ENCODE measurements around the gene MARCHF2.

DNA sequence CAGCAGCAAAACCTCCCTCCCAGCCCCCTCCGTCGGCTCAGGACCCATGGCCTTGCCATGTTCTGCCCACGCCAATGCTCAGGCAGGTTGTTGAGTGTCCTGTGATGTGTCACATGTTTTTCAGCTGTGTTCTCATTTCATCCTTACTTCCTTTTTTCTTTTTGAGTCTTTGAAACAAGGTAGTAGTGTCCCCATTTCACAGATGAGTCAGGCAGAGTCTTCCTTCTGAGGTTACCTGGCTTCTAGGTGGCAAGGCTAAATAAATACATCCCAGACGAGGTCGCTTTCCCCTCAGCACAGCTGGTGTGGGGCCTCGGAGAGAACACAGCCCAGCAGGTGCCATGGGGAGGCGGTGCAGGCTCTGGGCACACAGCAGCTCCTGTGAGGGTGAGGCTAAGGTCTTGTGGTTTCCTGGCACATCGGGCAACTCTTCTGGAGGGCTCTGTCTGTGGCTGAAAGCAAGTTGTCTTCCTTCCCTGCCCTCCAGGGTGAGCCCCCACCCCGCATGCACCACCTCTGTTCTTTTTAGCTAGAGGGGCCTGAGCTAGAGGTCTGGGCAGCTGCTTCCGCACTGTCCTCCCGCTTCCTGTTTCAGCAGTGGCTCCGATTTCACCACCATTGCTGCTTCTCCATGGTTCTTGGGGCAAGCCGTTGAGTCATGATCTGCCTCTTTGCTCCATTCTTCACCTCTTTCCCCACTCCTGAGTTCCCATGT lies 74.2 kb downstream of the MARCHF2 start:
- TF ChIP-seq, protein P1, sequence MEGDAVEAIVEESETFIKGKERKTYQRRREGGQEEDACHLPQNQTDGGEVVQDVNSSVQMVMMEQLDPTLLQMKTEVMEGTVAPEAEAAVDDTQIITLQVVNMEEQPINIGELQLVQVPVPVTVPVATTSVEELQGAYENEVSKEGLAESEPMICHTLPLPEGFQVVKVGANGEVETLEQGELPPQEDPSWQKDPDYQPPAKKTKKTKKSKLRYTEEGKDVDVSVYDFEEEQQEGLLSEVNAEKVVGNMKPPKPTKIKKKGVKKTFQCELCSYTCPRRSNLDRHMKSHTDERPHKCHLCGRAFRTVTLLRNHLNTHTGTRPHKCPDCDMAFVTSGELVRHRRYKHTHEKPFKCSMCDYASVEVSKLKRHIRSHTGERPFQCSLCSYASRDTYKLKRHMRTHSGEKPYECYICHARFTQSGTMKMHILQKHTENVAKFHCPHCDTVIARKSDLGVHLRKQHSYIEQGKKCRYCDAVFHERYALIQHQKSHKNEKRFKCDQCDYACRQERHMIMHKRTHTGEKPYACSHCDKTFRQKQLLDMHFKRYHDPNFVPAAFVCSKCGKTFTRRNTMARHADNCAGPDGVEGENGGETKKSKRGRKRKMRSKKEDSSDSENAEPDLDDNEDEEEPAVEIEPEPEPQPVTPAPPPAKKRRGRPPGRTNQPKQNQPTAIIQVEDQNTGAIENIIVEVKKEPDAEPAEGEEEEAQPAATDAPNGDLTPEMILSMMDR (IDR thresholded peaks at IDR 0.05; ENCODE audit: low read depth, low read length) = peak; percentile 29
- no peak for TF ChIP-seq EZH2phosphoT487 (IDR thresholded peaks at IDR 0.05; ENCODE audit: low read depth)

Data from OCI-LY3 (cell line).